Prostate gland (tissue), 2 donors: ENCODE measurements around the gene CLINT1. TPM values are rescaled to one million over a fixed set of nuclear protein-coding genes. Genes with fewer than 3 reads are reported as not detected.

Experiments used
- DNase-seq: peaks from one replicate; pipeline ENCODE4 v3.0.0-alpha.2; 2019; ENCODE audit warnings: low spot score
- H3K27ac ChIP-seq, 2 donors: fragments of 200-600 bp; sonication (generic); 2 replicates each; pipeline ENCODE4 v1.5.1; 2017 to 2019
- H3K27me3 ChIP-seq: fragments of 200-600 bp; sonication (generic); replicated peaks from 2 replicates; pipeline ENCODE4 v1.5.1; 2019; ENCODE audit not compliant: insufficient read depth
- H3K36me3 ChIP-seq, 2 donors: fragments of 200-600 bp; sonication (generic); 1 replicate in 1 of 2; 2 replicates in 1 of 2; pipeline versions ENCODE4 v1.5.1 to v1.8.1; 2017 to 2019
- H3K4me1 ChIP-seq: fragments of 200-600 bp; sonication (generic); replicated peaks from 2 replicates; pipeline ENCODE4 v1.5.1; 2019
- H3K4me3 ChIP-seq, 2 donors: fragments of 200-600 bp; sonication (generic); 2 replicates each; pipeline ENCODE4 v1.5.1; 2017 to 2019
- H3K9me3 ChIP-seq: fragments of 200-600 bp; sonication (generic); 2 replicates; pipeline ENCODE4 v1.5.1; 2017
- POLR2A ChIP-seq: fragments of 450-650 bp; IDR thresholded peaks from one replicate; pipeline ENCODE4 v1.6.1; 2016; ENCODE audit warnings: antibody characterized with exemption, mild to moderate bottlenecking
- POLR2AphosphoS5 ChIP-seq: sonication (generic); formaldehyde crosslinking; IDR thresholded peaks from one replicate; pipeline ENCODE4 v1.6.1; 2017; ENCODE audit warnings: antibody characterized with exemption
- WGBS: methylation state at CpG from one replicate; pipeline ENCODE4 v1.1.5; 2018; 5-methylcytosine and 5-hydroxymethylcytosine counted together
- intact Hi-C: fragments of 100-400 bp; cut with DNase I; formaldehyde crosslinking; loops from one replicate; pipeline ENCODE4 v1.14.2; 2022
- total RNA-seq, 2 donors: library from RNA; depleted of rRNA; stranded (reverse); fragments of >200 nt; gene quantifications; one replicate each; pipeline ENCODE4 v1.1.0, GENCODE V29; 2016
- TF ChIP-seq, protein P1 (sequence below), 4 experiments: fragments of 200-600 bp in 2 of 4; fragments of 450-650 bp in 2 of 4; sonication (generic) in 2 of 4; IDR thresholded peaks; 1 replicate in 3 of 4; 2 replicates in 1 of 4; pipeline ENCODE4 v1.5.1; 2016 to 2019; ENCODE audit warnings: antibody characterized with exemption in 4 of 4, mild to moderate bottlenecking in 2 of 4, moderate library complexity in 2 of 4

Gene CLINT1
- total RNA-seq, 2 donors from 2014 or later = 65.1 to 84.5 TPM

DNA sequence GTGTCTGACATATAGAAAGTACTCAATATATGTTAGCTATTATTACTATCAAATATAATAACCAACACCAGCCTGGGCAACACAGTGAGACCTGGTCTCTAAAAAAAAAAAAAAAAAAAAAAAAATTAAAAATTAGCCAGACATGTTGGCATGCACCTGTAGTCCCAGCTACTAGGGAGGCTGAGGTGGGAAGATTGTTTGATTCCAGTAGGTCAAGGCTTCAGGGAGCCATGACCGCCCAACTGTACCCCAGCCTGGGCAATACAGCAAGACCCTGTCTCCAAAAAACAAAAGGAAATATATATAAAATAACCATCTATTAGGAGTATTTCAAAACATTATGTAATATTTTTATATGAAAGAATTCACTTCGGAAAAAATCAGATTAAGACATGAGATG, 40.6 kb downstream of the CLINT1 start:
- no peaks in the 10 kb centered on the region for H3K27me3 ChIP-seq
- no peak overlapping the region for H3K27ac ChIP-seq
- intact Hi-C loops = loop anchor here (10.0 kb wide), 1 partner anchor 356 kb away; no protein-coding TSS in a partner anchor
- H3K36me3 ChIP-seq = no peaks in the 10 kb centered on the region
- no peaks in the 10 kb centered on the region for H3K9me3 ChIP-seq
- no peak overlapping the region for H3K4me3 ChIP-seq
- DNase-seq = no peak
- TF ChIP-seq POLR2AphosphoS5 (no peak), POLR2A (no peak)
- TF ChIP-seq, protein P1, sequence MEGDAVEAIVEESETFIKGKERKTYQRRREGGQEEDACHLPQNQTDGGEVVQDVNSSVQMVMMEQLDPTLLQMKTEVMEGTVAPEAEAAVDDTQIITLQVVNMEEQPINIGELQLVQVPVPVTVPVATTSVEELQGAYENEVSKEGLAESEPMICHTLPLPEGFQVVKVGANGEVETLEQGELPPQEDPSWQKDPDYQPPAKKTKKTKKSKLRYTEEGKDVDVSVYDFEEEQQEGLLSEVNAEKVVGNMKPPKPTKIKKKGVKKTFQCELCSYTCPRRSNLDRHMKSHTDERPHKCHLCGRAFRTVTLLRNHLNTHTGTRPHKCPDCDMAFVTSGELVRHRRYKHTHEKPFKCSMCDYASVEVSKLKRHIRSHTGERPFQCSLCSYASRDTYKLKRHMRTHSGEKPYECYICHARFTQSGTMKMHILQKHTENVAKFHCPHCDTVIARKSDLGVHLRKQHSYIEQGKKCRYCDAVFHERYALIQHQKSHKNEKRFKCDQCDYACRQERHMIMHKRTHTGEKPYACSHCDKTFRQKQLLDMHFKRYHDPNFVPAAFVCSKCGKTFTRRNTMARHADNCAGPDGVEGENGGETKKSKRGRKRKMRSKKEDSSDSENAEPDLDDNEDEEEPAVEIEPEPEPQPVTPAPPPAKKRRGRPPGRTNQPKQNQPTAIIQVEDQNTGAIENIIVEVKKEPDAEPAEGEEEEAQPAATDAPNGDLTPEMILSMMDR (IDR thresholded peaks at IDR 0.05) = no peak
- WGBS = 92% methylated on average over 2 of the region's 2 CpGs
- H3K4me1 ChIP-seq = no peaks in the 10 kb centered on the region

DNA sequence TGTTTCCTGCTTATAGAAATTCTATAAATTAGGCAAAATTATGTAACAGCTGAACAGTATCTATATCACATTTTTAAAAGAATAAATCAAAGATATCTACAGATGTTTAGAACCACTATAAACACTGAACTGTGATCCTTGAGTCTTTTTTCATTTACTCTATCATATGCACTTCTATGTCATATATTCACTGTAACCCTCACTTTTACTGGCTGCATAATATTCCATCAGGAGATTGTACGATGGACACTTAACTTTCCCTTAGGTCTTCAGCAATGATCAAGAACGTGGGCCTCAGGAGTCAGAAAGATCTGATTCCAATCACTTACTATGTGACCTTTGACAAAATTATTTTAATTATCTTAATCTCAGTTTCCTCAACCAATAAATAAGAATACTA, 41.0 kb downstream of the CLINT1 start:
- Histone ChIP-seq H3K36me3 (no peaks in the 10 kb centered on the region), H3K27me3 (no peaks in the 10 kb centered on the region), H3K4me1 (no peaks in the 10 kb centered on the region), H3K9me3 (no peaks in the 10 kb centered on the region), H3K4me3 (no peak overlapping the region), H3K27ac (no peak overlapping the region)
- WGBS = 96% methylated on average over 2 of the region's 2 CpGs
- no peak for TF ChIP-seq POLR2AphosphoS5
- no peak for TF ChIP-seq POLR2A
- TF ChIP-seq, protein P1 (IDR thresholded peaks at IDR 0.05) = no peak
- no peak for DNase-seq
- intact Hi-C loops = loop anchor here (10.0 kb wide), 1 partner anchor 357 kb away; no protein-coding TSS in a partner anchor

DNA sequence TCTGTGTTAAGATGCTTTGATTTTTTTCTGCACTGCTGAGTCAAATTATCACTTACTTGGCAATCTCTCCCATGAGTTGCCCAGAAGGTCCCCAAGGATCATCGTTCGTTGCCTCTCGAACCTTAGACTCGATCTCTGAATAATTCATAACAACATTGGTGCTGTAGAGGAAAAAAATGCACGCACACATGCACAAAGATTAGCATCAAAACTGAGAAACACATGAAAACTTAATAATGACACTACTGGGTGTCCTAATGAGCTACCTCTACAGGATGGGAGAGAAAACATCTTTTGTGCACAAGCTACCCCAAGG, 41.6 kb downstream of the CLINT1 start:
- intact Hi-C loops = loop anchor here (10.0 kb wide), 1 partner anchor 357 kb away; no protein-coding TSS in a partner anchor
- no peaks in the 10 kb centered on the region for H3K36me3 ChIP-seq

DNA sequence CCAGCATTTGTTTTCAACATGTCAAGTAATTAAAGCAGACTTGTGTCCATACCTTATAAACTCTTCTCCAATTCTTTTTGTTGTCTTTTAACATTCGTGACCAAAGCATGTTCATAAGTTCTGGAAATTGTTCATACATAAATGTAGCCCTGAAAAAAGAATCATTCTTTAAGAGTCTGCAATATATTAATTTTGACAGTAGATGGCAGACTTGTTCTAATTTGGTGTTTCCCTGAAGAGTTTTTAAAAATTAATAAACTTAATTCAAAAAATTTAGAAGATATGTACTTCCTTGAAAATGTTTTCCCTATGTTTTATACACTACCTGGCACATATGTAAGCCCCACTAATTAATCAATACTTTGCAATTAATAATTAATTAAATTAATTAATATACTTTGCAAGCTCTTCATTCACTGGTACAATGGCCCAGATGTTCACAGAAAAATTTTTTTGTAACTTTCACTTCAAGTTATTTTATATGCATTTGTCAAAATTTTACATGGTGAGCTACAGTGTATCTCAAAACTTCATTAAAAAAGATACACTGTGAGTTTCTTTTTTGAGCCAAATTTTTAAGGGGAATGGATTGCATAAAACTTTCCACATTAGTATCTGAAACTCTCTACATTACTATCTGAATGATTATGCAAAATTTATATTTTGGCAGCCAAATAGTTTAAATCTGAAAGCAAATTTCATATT, 42.1 kb downstream of the CLINT1 start:
- Histone ChIP-seq H3K4me1 (no peaks in the 10 kb centered on the region), H3K27me3 (no peaks in the 10 kb centered on the region), H3K9me3 (no peaks in the 10 kb centered on the region), H3K36me3 (no peaks in the 10 kb centered on the region), H3K4me3 (no peak overlapping the region), H3K27ac (no peak overlapping the region)
- intact Hi-C loops = loop anchor here (10.0 kb wide), 1 partner anchor 358 kb away; no protein-coding TSS in a partner anchor
- DNase-seq = no peak
- no peak for TF ChIP-seq POLR2A
- TF ChIP-seq, protein P1 (IDR thresholded peaks at IDR 0.05) = peak in 3 of 4 experiments; percentile 48 to 54 (median 52)
- WGBS = 44% methylated on average over 1 of the region's 1 CpG

More for the DNA sequence above, 41.6 kb downstream of the CLINT1 start:
- TF ChIP-seq, protein P1 (IDR thresholded peaks at IDR 0.05) = no peak
- no peak for TF ChIP-seq POLR2AphosphoS5
- no peak for TF ChIP-seq POLR2A
- Histone ChIP-seq H3K27ac (no peak overlapping the region), H3K4me1 (no peaks in the 10 kb centered on the region), H3K27me3 (no peaks in the 10 kb centered on the region), H3K9me3 (no peaks in the 10 kb centered on the region), H3K4me3 (no peak overlapping the region)
- WGBS = 75% methylated on average over 5 of the region's 5 CpGs
- no peak for DNase-seq

DNA sequence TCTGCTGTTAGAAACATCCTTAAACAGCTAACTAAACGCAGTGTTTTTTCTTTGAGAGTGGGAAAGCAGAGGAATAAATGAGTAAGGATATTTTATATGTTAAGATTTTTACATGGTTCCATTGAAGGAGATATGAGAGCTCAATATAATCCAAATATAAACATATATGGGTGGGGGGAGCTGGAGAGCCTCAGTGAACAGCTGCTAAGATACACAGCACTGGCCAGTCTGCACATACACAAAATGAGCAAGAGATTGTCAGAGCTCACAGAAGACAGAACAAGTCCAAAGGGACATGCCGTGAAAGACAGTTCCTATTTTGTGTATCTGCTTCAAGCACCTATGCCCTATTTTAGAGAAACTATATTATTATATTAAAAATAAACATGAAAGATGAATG, 46.9 kb downstream of the CLINT1 start:
- TF ChIP-seq, protein P1 (IDR thresholded peaks at IDR 0.05) = no peak
- TF ChIP-seq POLR2A = no peak
- TF ChIP-seq POLR2AphosphoS5 = no peak
- Histone ChIP-seq H3K27ac (no peak overlapping the region), H3K27me3 (no peaks in the 10 kb centered on the region), H3K36me3 (no peaks in the 10 kb centered on the region), H3K4me1 (no peaks in the 10 kb centered on the region), H3K9me3 (no peaks in the 10 kb centered on the region), H3K4me3 (no peak overlapping the region)
- 96% methylated on average over 2 of the region's 2 CpGs for WGBS
- DNase-seq = no peak
- intact Hi-C loops = loop anchor here (10.0 kb wide), 1 partner anchor 363 kb away; no protein-coding TSS in a partner anchor
